Neural progenitor cell (in vitro differentiated cells): ENCODE measurements around the gene CRB3. TPM values are rescaled to one million over a fixed set of nuclear protein-coding genes. Genes with fewer than 3 reads are reported as not detected.

ENCODE experiments used
- DNase-seq: peaks from one replicate; pipeline ENCODE4 v3.0.0-alpha.2; 2016; ENCODE audit warnings: low spot score
- H2AFZ ChIP-seq: fragments of 200-600 bp; sonication (generic); replicated peaks from 2 replicates; pipeline ENCODE4 v1.6.1; 2016; ENCODE audit warnings: antibody characterized with exemption
- H3F3A ChIP-seq: fragments of 200-600 bp; sonication (generic); 2 replicates; pipeline ENCODE4 v1.6.1; 2016; ENCODE audit warnings: antibody characterized with exemption, low read depth
- H3K27ac ChIP-seq: fragments of 200-600 bp; sonication (generic); 2 replicates; pipeline ENCODE4 v1.5.1; 2016; ENCODE audit warnings: mild to moderate bottlenecking
- H3K27me3 ChIP-seq: fragments of 200-600 bp; sonication (generic); 2 replicates; pipeline ENCODE4 v1.6.1; 2016; ENCODE audit warnings: mild to moderate bottlenecking, moderate library complexity
- H3K36me3 ChIP-seq: fragments of 200-600 bp; sonication (generic); 2 replicates; pipeline ENCODE4 v1.5.1; 2016
- H3K4me1 ChIP-seq: fragments of 200-600 bp; sonication (generic); 2 replicates; pipeline ENCODE4 v1.6.1; 2016; ENCODE audit warnings: mixed run types
- H3K4me2 ChIP-seq: fragments of 200-600 bp; sonication (generic); 2 replicates; pipeline ENCODE4 v1.6.1; 2016
- H3K4me3 ChIP-seq: fragments of 200-600 bp; sonication (generic); 2 replicates; pipeline ENCODE4 v1.5.1; 2016
- H3K79me2 ChIP-seq: fragments of 200-600 bp; sonication (generic); 2 replicates; pipeline ENCODE4 v1.6.1; 2016; ENCODE audit warnings: low read depth
- H3K9ac ChIP-seq: fragments of 200-600 bp; sonication (generic); 2 replicates; pipeline ENCODE4 v1.6.1; 2016
- H3K9me3 ChIP-seq: fragments of 200-600 bp; sonication (generic); 2 replicates; pipeline ENCODE4 v1.5.1; 2016; ENCODE audit warnings: low read depth
- H4K20me1 ChIP-seq: fragments of 200-600 bp; sonication (generic); 2 replicates; pipeline ENCODE4 v1.6.1; 2016; ENCODE audit warnings: low read depth
- H3K27ac Mint-ChIP-seq: 3 replicates; pipeline ENCODE4 v1.8.0; 2021; ENCODE audit warnings: mixed read lengths
- H3K27me3 Mint-ChIP-seq: 2 replicates; pipeline ENCODE4 v1.8.0; 2022; ENCODE audit warnings: low read depth, mild to moderate bottlenecking, inconsistent platforms, moderate library complexity, mixed read lengths; ENCODE audit not compliant: insufficient read depth
- H3K36me3 Mint-ChIP-seq: 3 replicates; pipeline ENCODE4 v1.8.0; 2021; ENCODE audit warnings: mixed read lengths
- H3K4me1 Mint-ChIP-seq: 3 replicates; pipeline ENCODE4 v1.8.0; 2021; ENCODE audit warnings: mixed read lengths
- H3K4me3 Mint-ChIP-seq: 3 replicates; pipeline ENCODE4 v1.8.0; 2021; ENCODE audit warnings: mild to moderate bottlenecking, moderate library complexity, mixed read lengths
- H3K9me3 Mint-ChIP-seq: 3 replicates; pipeline ENCODE4 v1.8.0; 2020; ENCODE audit warnings: mixed read lengths
- EZH2 ChIP-seq: fragments of 200-600 bp; sonication (generic); IDR thresholded peaks from 2 replicates; pipeline ENCODE4 v1.6.1; 2017; ENCODE audit warnings: antibody characterized with exemption, mild to moderate bottlenecking, moderate library complexity
- EZH2phosphoT487 ChIP-seq: fragments of 200-600 bp; sonication (generic); IDR thresholded peaks from 2 replicates; pipeline ENCODE4 v1.6.1; 2017; ENCODE audit warnings: antibody characterized with exemption
- total RNA-seq: library from RNA; depleted of rRNA; stranded (reverse); fragments of >200 nt; gene quantifications from 2 replicates; pipeline ENCODE4 v1.2.3, GENCODE V29; 2015; ENCODE audit warnings: low replicate concordance
- TF ChIP-seq, protein P1 (sequence below): fragments of 200-600 bp; sonication (generic); IDR thresholded peaks from 2 replicates; pipeline ENCODE4 v1.5.1; 2017; ENCODE audit warnings: antibody characterized with exemption, mild to moderate bottlenecking

Gene CRB3
- total RNA-seq, 1 donor from 2014 or later, result 1.3 TPM

DNA sequence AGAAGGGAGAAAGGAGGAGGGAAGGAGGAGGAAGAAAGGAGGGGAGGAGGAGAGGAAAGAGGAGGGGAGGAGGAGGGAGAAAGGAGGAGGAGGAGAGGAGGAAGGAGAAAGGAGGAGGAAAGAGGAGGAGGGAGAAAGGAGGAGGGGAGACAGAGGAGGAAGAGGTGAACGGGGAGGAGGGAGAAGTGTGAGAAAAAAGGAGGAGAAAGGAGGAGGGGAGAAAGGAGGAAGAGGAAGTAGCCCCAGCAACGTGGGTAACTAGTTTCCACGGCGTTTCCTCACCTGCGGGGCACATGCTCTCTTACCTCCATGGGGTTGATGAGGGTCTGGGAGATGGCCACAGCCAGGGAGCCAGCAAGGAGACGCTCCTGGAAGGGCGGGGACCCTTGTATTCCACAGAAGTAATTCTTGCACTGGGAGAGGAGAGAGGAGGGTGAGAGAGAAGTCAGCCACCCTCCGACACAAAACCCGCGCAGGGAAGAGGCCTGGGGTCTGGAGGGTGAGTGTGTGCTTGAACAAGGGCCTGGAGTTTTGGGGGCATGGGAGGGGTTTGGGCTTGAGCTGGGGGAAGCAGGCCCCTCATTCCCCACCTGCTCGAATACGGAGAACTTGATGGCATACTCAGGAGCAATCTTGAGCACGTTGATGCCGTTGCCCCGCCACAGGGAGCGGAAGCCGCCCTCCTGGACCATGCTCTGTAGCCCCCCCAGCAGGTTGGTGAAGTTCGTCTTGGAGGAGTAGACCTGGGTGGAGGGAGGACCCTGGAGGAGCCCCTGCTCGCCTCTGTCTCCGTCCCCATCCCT, 34.5 kb upstream of the CRB3 start:
- Histone ChIP-seq H3K4me3 (no peak overlapping the region), H3K9me3 (no peaks in the 10 kb centered on the region), H3K79me2 (no peaks in the 10 kb centered on the region), H3K36me3 (no peaks in the 10 kb centered on the region), H3K27ac (no peak overlapping the region), H3F3A (peaks cover 5% of the 10 kb centered on the region), H3K9ac (no peak overlapping the region), H4K20me1 (no peaks in the 10 kb centered on the region), H3K4me1 (no peaks in the 10 kb centered on the region), H3K27me3 (peaks cover 13% of the 10 kb centered on the region), H3K4me2 (no peak overlapping the region), H2AFZ (no peak overlapping the region)
- TF ChIP-seq, protein P1, sequence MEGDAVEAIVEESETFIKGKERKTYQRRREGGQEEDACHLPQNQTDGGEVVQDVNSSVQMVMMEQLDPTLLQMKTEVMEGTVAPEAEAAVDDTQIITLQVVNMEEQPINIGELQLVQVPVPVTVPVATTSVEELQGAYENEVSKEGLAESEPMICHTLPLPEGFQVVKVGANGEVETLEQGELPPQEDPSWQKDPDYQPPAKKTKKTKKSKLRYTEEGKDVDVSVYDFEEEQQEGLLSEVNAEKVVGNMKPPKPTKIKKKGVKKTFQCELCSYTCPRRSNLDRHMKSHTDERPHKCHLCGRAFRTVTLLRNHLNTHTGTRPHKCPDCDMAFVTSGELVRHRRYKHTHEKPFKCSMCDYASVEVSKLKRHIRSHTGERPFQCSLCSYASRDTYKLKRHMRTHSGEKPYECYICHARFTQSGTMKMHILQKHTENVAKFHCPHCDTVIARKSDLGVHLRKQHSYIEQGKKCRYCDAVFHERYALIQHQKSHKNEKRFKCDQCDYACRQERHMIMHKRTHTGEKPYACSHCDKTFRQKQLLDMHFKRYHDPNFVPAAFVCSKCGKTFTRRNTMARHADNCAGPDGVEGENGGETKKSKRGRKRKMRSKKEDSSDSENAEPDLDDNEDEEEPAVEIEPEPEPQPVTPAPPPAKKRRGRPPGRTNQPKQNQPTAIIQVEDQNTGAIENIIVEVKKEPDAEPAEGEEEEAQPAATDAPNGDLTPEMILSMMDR, result no peak
- H3K27me3 Mint-ChIP-seq, result peaks cover 9% of the 10 kb centered on the region
- no peak for DNase-seq
- no peaks in the 10 kb centered on the region for H3K36me3 Mint-ChIP-seq
- H3K4me3 Mint-ChIP-seq, result no peak overlapping the region
- peaks cover 9% of the 10 kb centered on the region for H3K4me1 Mint-ChIP-seq
- no peak overlapping the region for H3K27ac Mint-ChIP-seq
- H3K9me3 Mint-ChIP-seq, result no peaks in the 10 kb centered on the region

DNA sequence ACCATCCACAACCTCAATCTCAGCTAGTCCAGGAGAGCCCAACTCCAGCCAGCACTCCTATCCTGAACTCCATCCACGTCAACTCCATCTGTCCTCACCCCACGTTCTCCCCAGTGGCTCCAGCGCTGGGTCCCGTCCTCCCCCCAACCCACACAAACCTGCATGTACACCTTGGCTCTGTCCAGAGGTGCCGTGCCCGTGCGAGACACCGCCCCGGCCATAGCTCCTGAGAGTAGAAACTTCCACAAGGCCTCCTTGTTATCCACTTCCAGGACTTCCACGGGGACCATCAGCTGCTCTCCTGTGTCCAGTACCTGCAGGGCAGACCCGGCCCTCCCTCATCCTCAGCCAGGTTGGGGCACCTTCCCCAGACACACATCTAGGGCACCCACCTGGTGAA, 32.2 kb upstream of the CRB3 start:
- H2AFZ ChIP-seq, result no peak overlapping the region
- H3K9ac ChIP-seq, result no peak overlapping the region
- TF ChIP-seq EZH2, result no peak
- TF ChIP-seq, protein P1, result no peak
- TF ChIP-seq EZH2phosphoT487, result no peak
- H3K4me1 ChIP-seq, result no peaks in the 10 kb centered on the region
- Mint-ChIP-seq H3K27me3 (peaks cover 7% of the 10 kb centered on the region), H3K4me1 (no peaks in the 10 kb centered on the region), H3K27ac (no peak overlapping the region), H3K36me3 (no peaks in the 10 kb centered on the region), H3K9me3 (no peaks in the 10 kb centered on the region), H3K4me3 (no peak overlapping the region)
- no peaks in the 10 kb centered on the region for H3K79me2 ChIP-seq
- no peaks in the 10 kb centered on the region for H3F3A ChIP-seq
- no peaks in the 10 kb centered on the region for H4K20me1 ChIP-seq
- H3K9me3 ChIP-seq, result no peaks in the 10 kb centered on the region
- no peak overlapping the region for H3K27ac ChIP-seq
- no peaks in the 10 kb centered on the region for H3K36me3 ChIP-seq
- no peak for DNase-seq
- H3K4me2 ChIP-seq, result no peak overlapping the region
- H3K27me3 ChIP-seq, result peaks cover 13% of the 10 kb centered on the region
- no peak overlapping the region for H3K4me3 ChIP-seq

DNA sequence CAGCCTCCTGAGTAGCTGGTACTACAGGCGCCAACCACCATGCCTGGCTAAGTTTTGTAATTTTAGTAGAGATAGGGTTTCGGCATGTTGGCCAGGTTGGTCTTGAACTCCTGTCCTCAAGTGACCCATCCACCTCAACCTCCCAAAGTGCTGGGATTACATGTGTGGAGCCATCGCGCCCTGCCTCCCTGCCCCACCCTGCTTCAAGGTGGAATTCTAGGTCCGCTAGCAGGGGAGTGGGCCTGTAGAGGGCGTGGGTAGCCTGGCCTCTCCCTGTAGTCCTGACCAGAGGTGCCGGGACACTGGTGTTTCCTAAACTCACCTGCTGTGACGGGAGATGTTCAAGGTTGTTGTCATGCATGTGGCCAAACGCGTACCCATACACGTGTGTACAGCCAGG, 30.9 kb upstream of the CRB3 start:
- Mint-ChIP-seq H3K27me3 (peaks cover 7% of the 10 kb centered on the region), H3K4me1 (no peaks in the 10 kb centered on the region), H3K4me3 (no peak overlapping the region), H3K36me3 (no peaks in the 10 kb centered on the region), H3K27ac (no peak overlapping the region), H3K9me3 (no peaks in the 10 kb centered on the region)
- Histone ChIP-seq H3K9ac (no peak overlapping the region), H3F3A (no peaks in the 10 kb centered on the region), H3K27ac (no peak overlapping the region), H3K4me2 (no peak overlapping the region), H3K79me2 (no peaks in the 10 kb centered on the region), H3K4me1 (no peaks in the 10 kb centered on the region), H3K4me3 (no peak overlapping the region), H3K9me3 (no peaks in the 10 kb centered on the region), H2AFZ (no peak overlapping the region), H3K36me3 (no peaks in the 10 kb centered on the region), H4K20me1 (no peaks in the 10 kb centered on the region), H3K27me3 (peaks cover 13% of the 10 kb centered on the region)
- no peak for TF ChIP-seq EZH2phosphoT487
- TF ChIP-seq, protein P1, result no peak
- TF ChIP-seq EZH2, result no peak
- DNase-seq, result no peak
